HCT116 (cell line): Measurements from ENCODE around the gene C11orf21. TPM values are rescaled to one million over a fixed set of nuclear protein-coding genes. Genes with fewer than 3 reads are reported as not detected.

Experiments
- ATAC-seq: fragments of 200-7000 bp; cut with Tn5 transposase; 2 replicates; pipeline ENCODE4 v1.9.1; 2020; ENCODE audit warnings: mild to moderate bottlenecking, moderate library complexity
- BruUV-seq: library from RNA; stranded (reverse); fragments of 400-500 nt; replicated peaks from 2 replicates; lab custom pipeline; 2021; lab: Mats Ljungman, UMichigan
- CTCF ChIA-PET: fragments of 300-600 bp; sonication (Branson Sonifier 250); formaldehyde crosslinking; loops from one replicate; lab custom pipeline; 2021; ENCODE audit warnings: antibody characterized with exemption; lab: Charles Lee
- POLR2A ChIA-PET: fragments of 300-600, 350-600 bp; sonication (Branson Sonifier 250); formaldehyde crosslinking; loops from one replicate; lab custom pipeline; 2021; ENCODE audit warnings: antibody characterized with exemption; lab: Charles Lee
- RAD21 ChIA-PET, 2 experiments: fragments of 300-600 bp; sonication (Branson Sonifier 250); formaldehyde crosslinking; loops; one replicate each; lab custom pipeline; 2023; ENCODE audit warnings: low total read pairs in 2 of 2; ENCODE audit not compliant: uncharacterized antibody in 2 of 2, unreplicated experiment in 2 of 2, low non-redundant PET in 1 of 2; lab: Charles Lee
- DNase-seq: peaks from one replicate; pipeline ENCODE4 v3.0.0-alpha.2; 2010; ENCODE audit warnings: low read depth, low spot score
- H2AFZ ChIP-seq: fragments of 200-600 bp; shearing (Covaris generic), sonication (generic); 2 replicates; pipeline ENCODE4 v1.6.1; 2017; ENCODE audit warnings: low read depth, mixed run types, mixed read lengths, antibody characterized with exemption, low read length; ENCODE audit not compliant: poor library complexity, severe bottlenecking
- H3K27ac ChIP-seq: 2 replicates; pipeline ENCODE4 v1.5.1; 2012; ENCODE audit warnings: low read depth, low read length
- H3K27me3 ChIP-seq: fragments of 200-600 bp; sonication (generic); 2 replicates; pipeline ENCODE4 v1.6.1; 2016; ENCODE audit warnings: mixed run types, low read length, mixed read lengths; ENCODE audit not compliant: insufficient read depth
- H3K36me3 ChIP-seq, 2 experiments: fragments of 200-500 bp in 1 of 2; fragments of 200-600 bp in 1 of 2; sonication (Bioruptor generic) in 1 of 2; sonication (generic) in 1 of 2; 2 replicates each; pipeline versions ENCODE4 v1.5.1 to v1.6.1; 2014 to 2016; ENCODE audit warnings: low read length in 2 of 2, inconsistent platforms in 1 of 2, mixed read lengths in 1 of 2, mixed run types in 1 of 2; ENCODE audit not compliant: insufficient read depth in 2 of 2, control insufficient read depth in 1 of 2
- H3K4me1 ChIP-seq, 2 experiments: fragments of 200-600 bp in 1 of 2; sonication (generic) in 1 of 2; 2 replicates each; pipeline versions ENCODE4 v1.5.1 to v1.6.1; 2012 to 2017; ENCODE audit warnings: low read length in 2 of 2, inconsistent platforms in 1 of 2, mild to moderate bottlenecking in 1 of 2, mixed read lengths in 1 of 2, mixed run types in 1 of 2, moderate library complexity in 1 of 2; ENCODE audit not compliant: insufficient read depth in 2 of 2, control insufficient read depth in 1 of 2
- H3K4me2 ChIP-seq: fragments of 200-600 bp; sonication (generic); 2 replicates; pipeline ENCODE4 v1.6.1; 2017; ENCODE audit warnings: mixed run types, low read length, mixed read lengths
- H3K4me3 ChIP-seq, 2 experiments: fragments of 200-600 bp in 1 of 2; sonication (generic) in 1 of 2; replicated peaks in 1 of 2; 2 replicates each; pipeline ENCODE4 v1.5.1; 2011 to 2016; ENCODE audit warnings: low read length in 2 of 2, control low read depth in 1 of 2, low read depth in 1 of 2, mild to moderate bottlenecking in 1 of 2, mixed read lengths in 1 of 2, mixed run types in 1 of 2
- H3K79me2 ChIP-seq: fragments of 200-600 bp; sonication (generic); 2 replicates; pipeline ENCODE4 v1.6.1; 2017; ENCODE audit warnings: mild to moderate bottlenecking, mixed run types, low read length, moderate library complexity, mixed read lengths; ENCODE audit not compliant: insufficient read depth
- H3K9ac ChIP-seq: fragments of 200-600 bp; sonication (generic); 2 replicates; pipeline ENCODE4 v1.6.1; 2016; ENCODE audit warnings: low read length, mixed read lengths
- H3K9me2 ChIP-seq: fragments of 200-600 bp; sonication (generic), shearing (Covaris generic); 2 replicates; pipeline ENCODE4 v1.6.1; 2017; ENCODE audit warnings: mixed run types, mild to moderate bottlenecking, moderate library complexity; ENCODE audit not compliant: insufficient read depth
- H3K9me3 ChIP-seq, 2 experiments: fragments of 200-500 bp in 1 of 2; fragments of 200-600 bp in 1 of 2; sonication (Bioruptor generic) in 1 of 2; sonication (generic) in 1 of 2; 2 replicates each; pipeline ENCODE4 v1.6.1; 2014 to 2017; ENCODE audit warnings: low read length in 2 of 2, mixed read lengths in 2 of 2, inconsistent platforms in 1 of 2, low read depth in 1 of 2, mild to moderate bottlenecking in 1 of 2, mixed run types in 1 of 2, moderate library complexity in 1 of 2; ENCODE audit not compliant: control insufficient read depth in 1 of 2, insufficient read depth in 1 of 2
- H4K20me1 ChIP-seq: fragments of 200-600 bp; sonication (generic), shearing (Covaris generic); 2 replicates; pipeline ENCODE4 v1.6.1; 2017; ENCODE audit warnings: mixed run types, mild to moderate bottlenecking, moderate library complexity; ENCODE audit not compliant: insufficient read depth
- CBX3 ChIP-seq: IDR thresholded peaks from 2 replicates; pipeline ENCODE4 v1.6.1; 2012; ENCODE audit warnings: low read depth
- CEBPB ChIP-seq: IDR thresholded peaks from 2 replicates; pipeline ENCODE4 v1.6.1; 2012; ENCODE audit warnings: low read depth
- EGR1 ChIP-seq: IDR thresholded peaks from 2 replicates; pipeline ENCODE4 v1.6.1; 2012; ENCODE audit warnings: low read depth
- ELF1 ChIP-seq: IDR thresholded peaks from 2 replicates; pipeline ENCODE4 v1.6.1; 2012; ENCODE audit warnings: low read depth, borderline replicate concordance
- EZH2 ChIP-seq: fragments of 200-600 bp; sonication (generic); IDR thresholded peaks from 2 replicates; pipeline ENCODE4 v1.6.1; 2017; ENCODE audit warnings: antibody characterized with exemption, mixed run types
- EZH2phosphoT487 ChIP-seq: fragments of 200-600 bp; IDR thresholded peaks from 2 replicates; pipeline ENCODE4 v1.6.1; 2018; ENCODE audit warnings: antibody characterized with exemption, borderline replicate concordance
- FOSL1 ChIP-seq: IDR thresholded peaks from 2 replicates; pipeline ENCODE4 v1.6.1; 2012; ENCODE audit warnings: low read depth
- JUND ChIP-seq: IDR thresholded peaks from 2 replicates; pipeline ENCODE4 v1.6.1; 2012
- POLR2A ChIP-seq: IDR thresholded peaks from 2 replicates; pipeline ENCODE4 v1.7.0; 2011; ENCODE audit warnings: borderline replicate concordance; ENCODE audit not compliant: insufficient read depth, insufficient read length; ENCODE audit errors: extremely low read depth
- POLR2AphosphoS5 ChIP-seq: IDR thresholded peaks from 2 replicates; pipeline ENCODE4 v1.6.1; 2011; ENCODE audit warnings: mild to moderate bottlenecking, low read depth, low read length, moderate library complexity
- RAD21 ChIP-seq: IDR thresholded peaks from 2 replicates; pipeline ENCODE4 v1.6.1; 2012; ENCODE audit warnings: low read depth, mild to moderate bottlenecking
- SIN3A ChIP-seq: IDR thresholded peaks from 2 replicates; pipeline ENCODE4 v1.6.1; 2012; ENCODE audit warnings: low read depth
- SP1 ChIP-seq: IDR thresholded peaks from 2 replicates; pipeline ENCODE4 v1.6.1; 2012; ENCODE audit warnings: low read depth
- SRF ChIP-seq: IDR thresholded peaks from 2 replicates; pipeline ENCODE4 v1.6.1; 2012; ENCODE audit warnings: low read depth
- intact Hi-C: fragments of 100-400 bp; cut with micrococcal nuclease; formaldehyde crosslinking; loops from 2 replicates; pipeline ENCODE4 v1.10.0; 2022
- total RNA-seq: library from RNA; stranded (reverse); gene quantifications from one replicate; pipeline ENCODE4 v1.2.1, GENCODE V29; 2021; ENCODE audit not compliant: unreplicated experiment
- TF ChIP-seq, protein P1 (sequence below): IDR thresholded peaks from 2 replicates; pipeline ENCODE4 v1.6.1; 2012
- TF ChIP-seq, protein P2 (sequence below): IDR thresholded peaks from 2 replicates; pipeline ENCODE4 v1.6.1; 2012
- TF ChIP-seq, protein P3 (sequence below): IDR thresholded peaks from 2 replicates; pipeline ENCODE4 v1.6.1; 2012; ENCODE audit warnings: low read depth
- TF ChIP-seq, protein P4 (sequence below), 3 experiments: fragments of 200-600 bp in 1 of 3; sonication (generic) in 1 of 3; IDR thresholded peaks in 2 of 3; conservative IDR thresholded peaks in 1 of 3; 2 replicates each; pipeline ENCODE4 v1.5.1; 2012 to 2017; ENCODE audit warnings: low read depth in 2 of 3, low read length in 2 of 3, antibody characterized with exemption in 1 of 3, borderline replicate concordance in 1 of 3, control low read depth in 1 of 3, mild to moderate bottlenecking in 1 of 3, mixed read lengths in 1 of 3, mixed run types in 1 of 3, moderate library complexity in 1 of 3; ENCODE audit not compliant: insufficient read depth in 1 of 3

Gene C11orf21
- total RNA-seq, 1 experiment from 2014 or later = not detected

DNA sequence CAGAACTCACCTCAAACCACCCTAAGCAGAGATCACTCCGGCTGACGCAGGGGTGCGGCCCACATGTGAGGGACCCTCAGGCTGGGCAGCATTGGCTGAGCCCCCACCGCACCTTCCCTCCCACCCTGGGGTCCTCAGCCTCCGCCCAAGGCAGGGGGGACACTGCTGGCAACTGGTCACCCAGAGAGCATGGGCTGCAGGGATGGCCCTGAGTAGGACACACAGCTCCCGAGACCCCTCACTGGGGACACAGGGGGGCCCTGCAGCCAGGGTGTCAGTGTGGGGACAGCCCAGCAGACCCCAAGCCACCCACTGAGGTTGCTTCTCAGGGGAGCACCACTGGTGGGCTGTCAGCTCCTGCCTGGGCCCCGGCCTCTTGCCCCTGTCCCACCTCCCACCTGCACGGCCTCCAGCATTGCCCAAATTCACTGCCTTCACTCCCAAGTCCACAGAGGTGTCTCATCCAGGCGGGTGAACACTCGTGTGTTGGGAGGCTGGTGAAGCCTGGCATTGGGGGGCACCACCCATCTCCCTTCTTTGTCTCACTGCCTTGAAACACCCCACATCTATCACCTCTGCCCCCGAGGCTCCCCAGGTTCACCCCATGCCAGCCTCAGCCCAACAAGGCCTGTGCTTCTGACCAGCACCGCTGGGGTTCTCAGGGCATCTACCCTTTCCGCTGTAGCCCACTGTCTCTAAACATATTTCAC, 4.7 kb downstream of the C11orf21 start:
- intact Hi-C loops = no loop called here
- Histone ChIP-seq H3K9ac (no peak overlapping the region), H3K36me3 (no peaks in the 10 kb centered on the region), H2AFZ (no peak overlapping the region), H4K20me1 (no peaks in the 10 kb centered on the region), H3K9me3 (no peaks in the 10 kb centered on the region), H3K4me1 (no peaks in the 10 kb centered on the region), H3K4me3 (no peak overlapping the region), H3K27me3 (no peaks in the 10 kb centered on the region), H3K9me2 (no peaks in the 10 kb centered on the region), H3K79me2 (no peaks in the 10 kb centered on the region), H3K4me2 (no peak overlapping the region), H3K27ac (no peak overlapping the region)
- BruUV-seq = no TSS peak
- no peak for DNase-seq
- ChIA-PET RAD21 (no interaction called here), CTCF (interaction anchor here (1.2 to 1.4 kb wide), 2 partner anchors 99 to 124 kb away, joined by 4 to 5 read pairs; no protein-coding TSS in a partner anchor), POLR2A (no interaction called here)
- TF ChIP-seq ELF1 (no peak), SIN3A (no peak), FOSL1 (no peak), EZH2phosphoT487 (no peak), SP1 (no peak), POLR2AphosphoS5 (no peak), JUND (no peak), POLR2A (no peak), SRF (no peak), CEBPB (no peak), EZH2 (no peak), EGR1 (no peak), RAD21 (no peak), CBX3 (no peak)
- TF ChIP-seq, protein P1, sequence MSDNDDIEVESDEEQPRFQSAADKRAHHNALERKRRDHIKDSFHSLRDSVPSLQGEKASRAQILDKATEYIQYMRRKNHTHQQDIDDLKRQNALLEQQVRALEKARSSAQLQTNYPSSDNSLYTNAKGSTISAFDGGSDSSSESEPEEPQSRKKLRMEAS = no peak
- TF ChIP-seq, protein P2, sequence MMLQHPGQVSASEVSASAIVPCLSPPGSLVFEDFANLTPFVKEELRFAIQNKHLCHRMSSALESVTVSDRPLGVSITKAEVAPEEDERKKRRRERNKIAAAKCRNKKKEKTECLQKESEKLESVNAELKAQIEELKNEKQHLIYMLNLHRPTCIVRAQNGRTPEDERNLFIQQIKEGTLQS = no peak
- TF ChIP-seq, protein P3, sequence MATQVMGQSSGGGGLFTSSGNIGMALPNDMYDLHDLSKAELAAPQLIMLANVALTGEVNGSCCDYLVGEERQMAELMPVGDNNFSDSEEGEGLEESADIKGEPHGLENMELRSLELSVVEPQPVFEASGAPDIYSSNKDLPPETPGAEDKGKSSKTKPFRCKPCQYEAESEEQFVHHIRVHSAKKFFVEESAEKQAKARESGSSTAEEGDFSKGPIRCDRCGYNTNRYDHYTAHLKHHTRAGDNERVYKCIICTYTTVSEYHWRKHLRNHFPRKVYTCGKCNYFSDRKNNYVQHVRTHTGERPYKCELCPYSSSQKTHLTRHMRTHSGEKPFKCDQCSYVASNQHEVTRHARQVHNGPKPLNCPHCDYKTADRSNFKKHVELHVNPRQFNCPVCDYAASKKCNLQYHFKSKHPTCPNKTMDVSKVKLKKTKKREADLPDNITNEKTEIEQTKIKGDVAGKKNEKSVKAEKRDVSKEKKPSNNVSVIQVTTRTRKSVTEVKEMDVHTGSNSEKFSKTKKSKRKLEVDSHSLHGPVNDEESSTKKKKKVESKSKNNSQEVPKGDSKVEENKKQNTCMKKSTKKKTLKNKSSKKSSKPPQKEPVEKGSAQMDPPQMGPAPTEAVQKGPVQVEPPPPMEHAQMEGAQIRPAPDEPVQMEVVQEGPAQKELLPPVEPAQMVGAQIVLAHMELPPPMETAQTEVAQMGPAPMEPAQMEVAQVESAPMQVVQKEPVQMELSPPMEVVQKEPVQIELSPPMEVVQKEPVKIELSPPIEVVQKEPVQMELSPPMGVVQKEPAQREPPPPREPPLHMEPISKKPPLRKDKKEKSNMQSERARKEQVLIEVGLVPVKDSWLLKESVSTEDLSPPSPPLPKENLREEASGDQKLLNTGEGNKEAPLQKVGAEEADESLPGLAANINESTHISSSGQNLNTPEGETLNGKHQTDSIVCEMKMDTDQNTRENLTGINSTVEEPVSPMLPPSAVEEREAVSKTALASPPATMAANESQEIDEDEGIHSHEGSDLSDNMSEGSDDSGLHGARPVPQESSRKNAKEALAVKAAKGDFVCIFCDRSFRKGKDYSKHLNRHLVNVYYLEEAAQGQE = no peak
- TF ChIP-seq, protein P4, sequence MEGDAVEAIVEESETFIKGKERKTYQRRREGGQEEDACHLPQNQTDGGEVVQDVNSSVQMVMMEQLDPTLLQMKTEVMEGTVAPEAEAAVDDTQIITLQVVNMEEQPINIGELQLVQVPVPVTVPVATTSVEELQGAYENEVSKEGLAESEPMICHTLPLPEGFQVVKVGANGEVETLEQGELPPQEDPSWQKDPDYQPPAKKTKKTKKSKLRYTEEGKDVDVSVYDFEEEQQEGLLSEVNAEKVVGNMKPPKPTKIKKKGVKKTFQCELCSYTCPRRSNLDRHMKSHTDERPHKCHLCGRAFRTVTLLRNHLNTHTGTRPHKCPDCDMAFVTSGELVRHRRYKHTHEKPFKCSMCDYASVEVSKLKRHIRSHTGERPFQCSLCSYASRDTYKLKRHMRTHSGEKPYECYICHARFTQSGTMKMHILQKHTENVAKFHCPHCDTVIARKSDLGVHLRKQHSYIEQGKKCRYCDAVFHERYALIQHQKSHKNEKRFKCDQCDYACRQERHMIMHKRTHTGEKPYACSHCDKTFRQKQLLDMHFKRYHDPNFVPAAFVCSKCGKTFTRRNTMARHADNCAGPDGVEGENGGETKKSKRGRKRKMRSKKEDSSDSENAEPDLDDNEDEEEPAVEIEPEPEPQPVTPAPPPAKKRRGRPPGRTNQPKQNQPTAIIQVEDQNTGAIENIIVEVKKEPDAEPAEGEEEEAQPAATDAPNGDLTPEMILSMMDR (IDR thresholded peaks at IDR 0.05 in 2 of 3, conservative IDR thresholded peaks at IDR 0.05 in 1 of 3; ENCODE audit: borderline replicate concordance in 1 of 3, insufficient read depth in 1 of 3, low read depth in 2 of 3, low read length in 2 of 3) = no peak
- ATAC-seq = no peak
